K562 treated with DMSO at 1 percent for 48 hours (cell line): ENCODE results near the gene MICAL1. TPM values are rescaled to one million over a fixed set of nuclear protein-coding genes. Genes with fewer than 3 reads are reported as not detected.

Experiments
- total RNA-seq: library from RNA; unstranded; fragments of 300-600 nt; gene quantifications from 2 replicates; pipeline ENCODE4 v1.2.3, GENCODE V29; 2022; ENCODE audit warnings: low replicate concordance; ENCODE audit errors: extremely low read depth

The MICAL1 gene
- total RNA-seq = not detected in 2 replicates

GRCh38 chr6:109455437-109456110 is at the start of gene MICAL1:
MICAL1 (minus strand) TSS chr6:109455772; CDS start chr6:109454196, 1,576 bp downstream.

GRCh38 chr6:109482905-109483734 is 27.5 kb upstream of the MICAL1 start, which contains the start of gene ZBTB24:
ZBTB24 (minus strand) TSS chr6:109483219; CDS start chr6:109482026, 1,193 bp downstream.

GRCh38 chr6:109440331-109441068 is 15.1 kb downstream of the MICAL1 start, which contains the start of the genes PPIL6 and SMPD2:
PPIL6 (minus strand) TSS chr6:109440628; CDS start chr6:109440590, 38 bp downstream.
SMPD2 (plus strand) TSS chr6:109440724; CDS start chr6:109441122, 398 bp downstream.

Other genes starting within 250 kb of the MICAL1 start
- not detected in 2 replicates for gene CD164, start 73.3 kb downstream of the MICAL1 start, total RNA-seq
- gene PPIL6, start 15.1 kb downstream of the MICAL1 start, total RNA-seq = not detected in 2 replicates
- gene SMPD2, start 15.0 kb downstream of the MICAL1 start, total RNA-seq = not detected in 2 replicates
- gene ZBTB24, start 27.4 kb upstream of the MICAL1 start, total RNA-seq = not detected in 2 replicates
- not detected in 2 replicates for gene AK9, start 235.4 kb upstream of the MICAL1 start, total RNA-seq
- not detected in 2 replicates for gene FIG4, start 235.5 kb upstream of the MICAL1 start, total RNA-seq